Sigmoid colon (tissue), 4 donors: ENCODE data around the gene MIXL1.
A peak's percentile ranks its signal among the peaks of the same experiment; 100 is the strongest.

Experiments used
- CTCF ChIP-seq, 4 experiments: fragments of 450-650 bp in 3 of 4; fragments of 200-600 bp in 1 of 4; IDR thresholded peaks; one replicate each; pipeline ENCODE4 v1.5.1; 2016 to 2019; ENCODE audit warnings: antibody characterized with exemption in 4 of 4, mild to moderate bottlenecking in 3 of 4, moderate library complexity in 2 of 4
- EP300 ChIP-seq, 4 donors: sonication (generic); formaldehyde crosslinking; IDR thresholded peaks; one replicate each; pipeline ENCODE4 v1.6.1; 2017; ENCODE audit warnings: antibody characterized with exemption in 4 of 4
- POLR2A ChIP-seq, 2 donors: fragments of 450-650 bp; IDR thresholded peaks; one replicate each; pipeline ENCODE4 v1.6.1; 2016; ENCODE audit warnings: antibody characterized with exemption in 2 of 2, mild to moderate bottlenecking in 2 of 2, moderate library complexity in 2 of 2
- POLR2AphosphoS5 ChIP-seq, 4 donors: sonication (generic); formaldehyde crosslinking; IDR thresholded peaks; one replicate each; pipeline ENCODE4 v1.6.1; 2017; ENCODE audit warnings: antibody characterized with exemption in 4 of 4

GRCh38 chr1:226181996-226182714 lies 41.3 kb upstream of the MIXL1 start:
- TF ChIP-seq CTCF (IDR thresholded peaks at IDR 0.05) (peak in 1 of 4 experiments; percentile 26), POLR2A (IDR thresholded peaks at IDR 0.05) (no peak), POLR2AphosphoS5 (IDR thresholded peaks at IDR 0.05) (peak in 1 of 4 donors; percentile 40), EP300 (IDR thresholded peaks at IDR 0.05) (no peak)
